Stomach (tissue), 9 donors: ENCODE measurements around the gene GUCY1A1. TPM values are rescaled to one million over a fixed set of nuclear protein-coding genes. Genes with fewer than 3 reads are reported as not detected.

Experiments
- DNase-seq, 2 donors: peaks; one replicate each; pipeline versions ENCODE4 v3.0.0 to v3.0.0-alpha.2; 2013 to 2019
- H3K27ac ChIP-seq, 5 donors: fragments of 200-600 bp in 4 of 5; sonication (generic) in 4 of 5; one replicate each; pipeline ENCODE4 v1.5.1; 2013 to 2019; ENCODE audit warnings: mild to moderate bottlenecking in 1 of 5, moderate library complexity in 1 of 5
- H3K27me3 ChIP-seq, 3 donors: fragments of 200-600 bp; sonication (generic); one replicate each; pipeline ENCODE4 v1.5.1; 2017 to 2019; ENCODE audit warnings: mixed run types in 1 of 3
- H3K36me3 ChIP-seq, 4 donors: fragments of 200-600 bp; sonication (generic); 1 replicate in 3 of 4; 2 replicates in 1 of 4; pipeline ENCODE4 v1.5.1; 2016 to 2019
- H3K4me1 ChIP-seq, 4 donors: fragments of 200-600 bp; sonication (generic); one replicate each; pipeline ENCODE4 v1.5.1; 2016 to 2019
- H3K4me3 ChIP-seq, 4 donors: fragments of 200-600 bp; sonication (generic) in 3 of 4; one replicate each; pipeline ENCODE4 v1.5.1; 2016 to 2019; ENCODE audit warnings: mild to moderate bottlenecking in 1 of 4
- H3K9me3 ChIP-seq, 4 donors: fragments of 200-600 bp; sonication (generic); one replicate each; pipeline ENCODE4 v1.5.1; 2016 to 2019
- CTCF ChIP-seq, 7 experiments: fragments of 450-650 bp in 4 of 7; fragments of 200-600 bp in 3 of 7; sonication (generic) in 3 of 7; IDR thresholded peaks; one replicate each; pipeline ENCODE4 v1.5.1; 2016 to 2019; ENCODE audit warnings: antibody characterized with exemption in 7 of 7, control low read depth in 2 of 7, mild to moderate bottlenecking in 1 of 7
- EP300 ChIP-seq: sonication (generic); formaldehyde crosslinking; IDR thresholded peaks from one replicate; pipeline ENCODE4 v1.6.1; 2017; ENCODE audit warnings: antibody characterized with exemption
- POLR2A ChIP-seq, 4 donors: fragments of 450-650 bp; IDR thresholded peaks; one replicate each; pipeline ENCODE4 v1.6.1; 2016; ENCODE audit warnings: antibody characterized with exemption in 4 of 4, control low read depth in 2 of 4, mild to moderate bottlenecking in 1 of 4, moderate library complexity in 1 of 4
- POLR2AphosphoS5 ChIP-seq, 3 donors: sonication (generic); formaldehyde crosslinking; IDR thresholded peaks; one replicate each; pipeline ENCODE4 v1.6.1; 2016; ENCODE audit warnings: antibody characterized with exemption in 3 of 3
- WGBS, 5 donors: extraction: QIAGEN DNeasy Blood & Tissue Kit in 3 of 5; methylation state at CpG; one replicate each; pipeline versions ENCODE4 v1.1.5 to v1.1.7; 2013 to 2018; 5-methylcytosine and 5-hydroxymethylcytosine counted together
- intact Hi-C: fragments of 100-400 bp; cut with DNase I; formaldehyde crosslinking; loops from one replicate; pipeline ENCODE4 v1.15.1; 2023; ENCODE audit warnings: low total_unique reads
- polyA plus RNA-seq, 3 donors: library from polyadenylated mRNA; stranded (reverse); fragments of 200-250 nt; gene quantifications; one replicate each; pipeline ENCODE4 v1.2.3, GENCODE V29; 2013
- total RNA-seq, 5 donors: library from RNA; depleted of rRNA; stranded (reverse); fragments of >200 nt; gene quantifications; one replicate each; pipeline versions ENCODE4 v1.1.0 to v1.2.3, GENCODE V29; 2014 to 2016
- donor health status: healthy with polysubstance abuse.
- donor health status: Bipolar disorder and iron deficiency.
- donor health status: healthy.

The GUCY1A1 gene
- total and polyA plus RNA-seq, 8 donors: 4.1 to 49.1 (median 12.2) TPM

- H3K4me3 ChIP-seq: no peak overlapping the region
- WGBS, 5 donors: 86 to 94% (median 89%) methylated on average over 5 of the region's 5 CpGs
- DNase-seq: no peak
- H3K36me3 ChIP-seq: peaks cover 0 to 13% (median 0%) of the 10 kb centered on the region in 4 donors
- no peaks in the 10 kb centered on the region for H3K27me3 ChIP-seq
- intact Hi-C loops: no loop called here
- peaks cover 0 to 11% (median 0%) of the 10 kb centered on the region in 4 donors for H3K4me1 ChIP-seq
- TF ChIP-seq EP300 (no peak), POLR2AphosphoS5 (IDR thresholded peaks at IDR 0.05) (no peak), POLR2A (IDR thresholded peaks at IDR 0.05) (no peak)
- no peaks in the 10 kb centered on the region for H3K9me3 ChIP-seq
- no peak overlapping the region for H3K27ac ChIP-seq
Measured at GRCh38 chr4:155707251-155707650, 40.6 kb downstream of the GUCY1A1 start.

- Histone ChIP-seq H3K4me1 (peaks cover 0 to 11% (median 0%) of the 10 kb centered on the region in 4 donors), H3K27me3 (no peaks in the 10 kb centered on the region), H3K36me3 (peaks cover 0 to 25% (median 6%) of the 10 kb centered on the region in 4 donors), H3K4me3 (no peak overlapping the region), H3K27ac (no peak overlapping the region), H3K9me3 (no peaks in the 10 kb centered on the region)
- intact Hi-C loops: no loop called here
- no peak for DNase-seq
- WGBS, 5 donors: 76 to 92% (median 85%) methylated on average over 1 of the region's 1 CpG
- no peak for TF ChIP-seq POLR2AphosphoS5 (IDR thresholded peaks at IDR 0.05)
- TF ChIP-seq EP300: no peak
- no peak for TF ChIP-seq CTCF (IDR thresholded peaks at IDR 0.05)
- no peak for TF ChIP-seq POLR2A (IDR thresholded peaks at IDR 0.05)
Measured at GRCh38 chr4:155708782-155709181, 42.1 kb downstream of the GUCY1A1 start.

- no peak overlapping the region for H3K27ac ChIP-seq
- intact Hi-C loops: no loop called here
- no peak overlapping the region for H3K4me3 ChIP-seq
- peaks cover 0 to 27% (median 9%) of the 10 kb centered on the region in 4 donors for H3K36me3 ChIP-seq
- TF ChIP-seq EP300: no peak
- no peak for TF ChIP-seq POLR2AphosphoS5 (IDR thresholded peaks at IDR 0.05)
- TF ChIP-seq POLR2A (IDR thresholded peaks at IDR 0.05): no peak
- TF ChIP-seq CTCF (IDR thresholded peaks at IDR 0.05): no peak
- 65 to 78% (median 67%) methylated on average over 4 of the region's 4 CpGs for WGBS, 5 donors
- H3K9me3 ChIP-seq: no peaks in the 10 kb centered on the region
- peaks cover 0 to 11% (median 0%) of the 10 kb centered on the region in 4 donors for H3K4me1 ChIP-seq
- peak in 1 of 2 donors; percentile 22 for DNase-seq
- no peaks in the 10 kb centered on the region for H3K27me3 ChIP-seq
Measured at GRCh38 chr4:155709918-155710317, 43.3 kb downstream of the GUCY1A1 start.

GRCh38 chr4:155711556-155711955, 44.9 kb downstream of the GUCY1A1 start:
- no peaks in the 10 kb centered on the region for H3K9me3 ChIP-seq
- peaks cover 0 to 34% (median 9%) of the 10 kb centered on the region in 4 donors for H3K36me3 ChIP-seq
- no peaks in the 10 kb centered on the region for H3K4me1 ChIP-seq
- H3K4me3 ChIP-seq: no peak overlapping the region
- no peak for DNase-seq
- H3K27ac ChIP-seq: no peak overlapping the region
- no peaks in the 10 kb centered on the region for H3K27me3 ChIP-seq
- intact Hi-C loops: no loop called here
- WGBS, 5 donors: 58 to 77% (median 67%) methylated on average over 1 of the region's 1 CpG
- TF ChIP-seq POLR2AphosphoS5 (IDR thresholded peaks at IDR 0.05) (no peak), EP300 (no peak), POLR2A (IDR thresholded peaks at IDR 0.05) (no peak), CTCF (IDR thresholded peaks at IDR 0.05) (no peak)

- no peaks in the 10 kb centered on the region for H3K4me1 ChIP-seq
- no peak for DNase-seq
- 59 to 85% (median 79%) methylated on average over 3 of the region's 3 CpGs for WGBS, 5 donors
- H3K4me3 ChIP-seq: no peak overlapping the region
- H3K36me3 ChIP-seq: peaks cover 0 to 40% (median 9%) of the 10 kb centered on the region in 4 donors
- TF ChIP-seq CTCF (IDR thresholded peaks at IDR 0.05) (no peak), POLR2A (IDR thresholded peaks at IDR 0.05) (no peak), EP300 (no peak), POLR2AphosphoS5 (IDR thresholded peaks at IDR 0.05) (no peak)
- H3K27ac ChIP-seq: no peak overlapping the region
- H3K27me3 ChIP-seq: no peaks in the 10 kb centered on the region
- intact Hi-C loops: no loop called here
- H3K9me3 ChIP-seq: no peaks in the 10 kb centered on the region
Measured at GRCh38 chr4:155712846-155713245, 46.2 kb downstream of the GUCY1A1 start.
